ENCODE data around the gene CCDC134. TPM values are rescaled to one million over a fixed set of nuclear protein-coding genes. Genes with fewer than 3 reads are reported as not detected.
A peak's percentile ranks its signal among the peaks of the same experiment; 100 is the strongest.
"Not testable (repeated sequence)": the region's sequence is repeated elsewhere in the genome, so short reads cannot be mapped to it uniquely, and the experiment has no call there.

The CCDC134 gene
- total RNA-seq, 4 donors from 2014 or later = 7.0 to 10.8 (median 8.7) TPM

DNA sequence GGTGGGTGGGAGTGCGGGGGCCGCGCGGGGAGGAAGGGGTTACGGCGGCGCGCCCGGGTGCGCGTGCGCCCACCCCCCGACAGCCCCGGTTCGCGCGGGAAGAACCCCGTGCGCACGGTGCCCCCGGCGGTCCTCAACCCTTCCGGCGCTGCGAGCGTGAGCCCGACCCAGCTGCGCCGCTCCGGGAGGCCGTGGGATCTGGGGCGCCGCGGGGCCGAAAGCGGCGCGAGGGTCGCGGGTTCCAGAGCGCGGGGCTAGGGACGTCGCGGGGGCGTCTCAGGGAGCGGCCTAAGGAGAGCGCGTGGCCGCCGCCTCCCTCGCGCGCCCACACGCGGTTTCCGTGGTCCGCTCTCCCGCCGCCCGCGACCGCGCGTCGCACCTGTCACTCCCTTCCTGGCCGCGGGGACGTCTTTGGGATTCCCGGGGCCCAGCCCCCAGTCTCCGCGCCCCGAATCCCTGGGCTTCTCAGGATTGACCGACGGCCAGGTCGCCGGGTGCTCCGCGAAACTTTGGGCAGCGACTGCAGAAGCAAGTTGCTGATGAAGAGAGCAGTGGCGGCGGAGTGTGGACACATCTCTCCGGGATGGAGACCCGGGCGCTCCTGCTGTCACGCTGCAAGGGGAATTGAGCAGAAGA, 33.0 kb downstream of the CCDC134 start:
- intact Hi-C loops (cut with DNase I) = loop anchor here (10.0 kb wide), 1 partner anchor 139 kb away; the partner anchor contains the start of gene MEI1
- DNase-seq (ENCODE audit: extremely low spot score) = no peak

DNA sequence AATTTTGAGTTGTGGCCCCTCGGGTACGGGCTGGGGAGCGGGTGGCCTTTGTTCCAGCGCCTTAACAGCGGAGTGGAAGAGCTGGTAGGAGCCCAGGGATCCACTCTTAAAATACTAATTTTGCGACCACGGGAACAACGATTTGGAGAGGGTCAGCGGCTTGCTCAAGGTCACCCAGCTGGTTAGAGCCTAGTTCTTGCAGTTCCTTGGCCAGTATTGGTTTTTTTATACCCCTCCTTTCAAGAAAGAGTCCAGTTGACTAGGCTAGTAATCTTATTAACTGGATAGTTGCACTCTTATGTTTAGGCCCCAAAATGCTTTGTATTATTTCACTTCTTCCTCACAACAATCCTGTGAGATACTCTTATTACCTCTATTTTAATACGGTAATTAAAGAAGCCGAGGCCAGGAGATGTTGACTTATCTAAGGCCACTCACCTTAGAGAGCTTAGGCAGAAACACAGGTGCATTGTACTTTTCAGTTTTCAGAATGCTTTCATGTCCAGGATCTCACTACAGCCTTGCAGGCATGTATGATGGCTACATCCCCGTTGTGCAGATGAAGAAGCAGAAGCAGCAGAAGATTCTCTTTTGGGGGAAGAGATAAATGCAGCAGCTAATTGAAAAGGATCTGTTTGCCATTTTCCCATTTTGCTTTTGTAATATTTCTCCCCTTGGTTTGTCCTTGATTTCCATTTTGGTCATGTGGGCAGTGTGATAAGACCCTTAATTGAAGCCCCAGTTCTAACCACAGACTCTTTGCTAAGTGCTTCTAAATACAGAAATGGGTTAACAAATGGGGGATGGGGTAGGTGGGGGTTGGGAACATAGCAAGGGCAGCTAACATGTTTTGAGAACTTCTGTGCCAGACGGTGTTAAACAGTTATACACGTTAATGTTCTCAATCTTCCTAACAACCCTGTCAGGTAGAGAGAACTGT, 33.8 kb downstream of the CCDC134 start:
- Histone ChIP-seq H3K27ac (replicated peaks in 1 of 4) (peak overlapping the region; percentile 92 to 97 (median 94)), H3K27me3 (no peaks in the 10 kb centered on the region), H3K4me1 (peaks cover 12 to 62% (median 39%) of the 10 kb centered on the region in 4 donors), H3K9me3 (no peaks in the 10 kb centered on the region), H3K4me3 (peak overlapping the region; percentile 87 to 97 (median 90)), H3K36me3 (peaks cover 5 to 20% (median 12%) of the 10 kb centered on the region in 4 donors)
- 17% methylated on average over 9 of the region's 14 CpGs for WGBS
- TF ChIP-seq POLR2A (IDR thresholded peaks at IDR 0.05; ENCODE audit: low read depth) (no peak), CTCF (IDR thresholded peaks at IDR 0.05) (no peak), EP300 (IDR thresholded peaks at IDR 0.05) (no peak), POLR2AphosphoS5 (IDR thresholded peaks at IDR 0.05) (no peak)
- intact Hi-C loops (cut with DNase I) = loop anchor here (10.0 kb wide), 1 partner anchor 139 kb away; the partner anchor contains the start of gene MEI1
- no peak for DNase-seq (ENCODE audit: extremely low spot score)

More for the DNA sequence above, 33.0 kb downstream of the CCDC134 start:
- Histone ChIP-seq H3K27me3 (no peaks in the 10 kb centered on the region), H3K9me3 (no peaks in the 10 kb centered on the region), H3K4me3 (peak overlapping the region; percentile 87 to 97 (median 90)), H3K36me3 (peaks cover 5 to 17% (median 12%) of the 10 kb centered on the region in 4 donors), H3K4me1 (peaks cover 12 to 54% (median 38%) of the 10 kb centered on the region in 4 donors), H3K27ac (replicated peaks in 1 of 4) (peak overlapping the region; percentile 92 to 97 (median 94))
- TF ChIP-seq CTCF (IDR thresholded peaks at IDR 0.05) (no peak), POLR2A (IDR thresholded peaks at IDR 0.05; ENCODE audit: low read depth) (no peak), EP300 (IDR thresholded peaks at IDR 0.05) (no peak), POLR2AphosphoS5 (IDR thresholded peaks at IDR 0.05) (peak in 1 of 2 donors; percentile 43)
- 0% methylated on average over 10 of the region's 86 CpGs for WGBS

- H3K9me3 ChIP-seq; H3K27me3 ChIP-seq; H3K4me3 ChIP-seq; DNase-seq (ENCODE audit: extremely low spot score); H3K27ac ChIP-seq (replicated peaks in 1 of 4): not testable (repeated sequence)
- intact Hi-C loops (cut with DNase I) = loop anchor here (10.0 kb wide), 1 partner anchor 141 kb away; the partner anchor contains the start of gene MEI1
- Histone ChIP-seq H3K36me3 (peaks cover 5 to 20% (median 12%) of the 10 kb centered on the region in 4 donors), H3K4me1 (peaks cover 15 to 69% (median 43%) of the 10 kb centered on the region in 4 donors)
- WGBS = 100% methylated on average over 3 of the region's 8 CpGs
Measured at GRCh38 chr22:41835462-41835861, 35.0 kb downstream of the CCDC134 start.

GRCh38 chr22:41836551-41836950, 36.1 kb downstream of the CCDC134 start:
- no peak overlapping the region for H3K4me3 ChIP-seq
- H3K4me1 ChIP-seq = peaks cover 23 to 75% (median 51%) of the 10 kb centered on the region in 4 donors
- 95% methylated on average over 2 of the region's 2 CpGs for WGBS
- H3K36me3 ChIP-seq = peaks cover 5 to 20% (median 12%) of the 10 kb centered on the region in 4 donors
- intact Hi-C loops (cut with DNase I) = loop anchor here (10.0 kb wide), 1 partner anchor 142 kb away; the partner anchor contains the start of gene MEI1
- no peaks in the 10 kb centered on the region for H3K27me3 ChIP-seq
- H3K27ac ChIP-seq (replicated peaks in 1 of 4) = no peak overlapping the region
- DNase-seq (ENCODE audit: extremely low spot score) = no peak
- no peaks in the 10 kb centered on the region for H3K9me3 ChIP-seq
- TF ChIP-seq POLR2A (IDR thresholded peaks at IDR 0.05; ENCODE audit: low read depth) = no peak
- no peak for TF ChIP-seq CTCF (IDR thresholded peaks at IDR 0.05)
- TF ChIP-seq EP300 (IDR thresholded peaks at IDR 0.05) = no peak
- no peak for TF ChIP-seq POLR2AphosphoS5 (IDR thresholded peaks at IDR 0.05)

Measured in esophagus muscularis mucosa (tissue), 4 donors.